Stimulated activated CD4-positive, alpha-beta T cell treated with anti-CD3 and anti-CD28 coated beads, TNF-alpha, amount 100 ng/mL, for 24 hours (primary cell): ENCODE results near the gene MSL1.

Experiments
- DNase-seq, 3 experiments: peaks; one replicate each; pipeline ENCODE4 v3.0.0-alpha.2; 2020; ENCODE audit warnings: low read depth in 3 of 3

MSL1 gene, protein sequence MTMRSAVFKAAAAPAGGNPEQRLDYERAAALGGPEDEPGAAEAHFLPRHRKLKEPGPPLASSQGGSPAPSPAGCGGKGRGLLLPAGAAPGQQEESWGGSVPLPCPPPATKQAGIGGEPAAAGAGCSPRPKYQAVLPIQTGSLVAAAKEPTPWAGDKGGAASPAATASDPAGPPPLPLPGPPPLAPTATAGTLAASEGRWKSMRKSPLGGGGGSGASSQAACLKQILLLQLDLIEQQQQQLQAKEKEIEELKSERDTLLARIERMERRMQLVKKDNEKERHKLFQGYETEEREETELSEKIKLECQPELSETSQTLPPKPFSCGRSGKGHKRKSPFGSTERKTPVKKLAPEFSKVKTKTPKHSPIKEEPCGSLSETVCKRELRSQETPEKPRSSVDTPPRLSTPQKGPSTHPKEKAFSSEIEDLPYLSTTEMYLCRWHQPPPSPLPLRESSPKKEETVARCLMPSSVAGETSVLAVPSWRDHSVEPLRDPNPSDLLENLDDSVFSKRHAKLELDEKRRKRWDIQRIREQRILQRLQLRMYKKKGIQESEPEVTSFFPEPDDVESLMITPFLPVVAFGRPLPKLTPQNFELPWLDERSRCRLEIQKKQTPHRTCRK

DNA sequence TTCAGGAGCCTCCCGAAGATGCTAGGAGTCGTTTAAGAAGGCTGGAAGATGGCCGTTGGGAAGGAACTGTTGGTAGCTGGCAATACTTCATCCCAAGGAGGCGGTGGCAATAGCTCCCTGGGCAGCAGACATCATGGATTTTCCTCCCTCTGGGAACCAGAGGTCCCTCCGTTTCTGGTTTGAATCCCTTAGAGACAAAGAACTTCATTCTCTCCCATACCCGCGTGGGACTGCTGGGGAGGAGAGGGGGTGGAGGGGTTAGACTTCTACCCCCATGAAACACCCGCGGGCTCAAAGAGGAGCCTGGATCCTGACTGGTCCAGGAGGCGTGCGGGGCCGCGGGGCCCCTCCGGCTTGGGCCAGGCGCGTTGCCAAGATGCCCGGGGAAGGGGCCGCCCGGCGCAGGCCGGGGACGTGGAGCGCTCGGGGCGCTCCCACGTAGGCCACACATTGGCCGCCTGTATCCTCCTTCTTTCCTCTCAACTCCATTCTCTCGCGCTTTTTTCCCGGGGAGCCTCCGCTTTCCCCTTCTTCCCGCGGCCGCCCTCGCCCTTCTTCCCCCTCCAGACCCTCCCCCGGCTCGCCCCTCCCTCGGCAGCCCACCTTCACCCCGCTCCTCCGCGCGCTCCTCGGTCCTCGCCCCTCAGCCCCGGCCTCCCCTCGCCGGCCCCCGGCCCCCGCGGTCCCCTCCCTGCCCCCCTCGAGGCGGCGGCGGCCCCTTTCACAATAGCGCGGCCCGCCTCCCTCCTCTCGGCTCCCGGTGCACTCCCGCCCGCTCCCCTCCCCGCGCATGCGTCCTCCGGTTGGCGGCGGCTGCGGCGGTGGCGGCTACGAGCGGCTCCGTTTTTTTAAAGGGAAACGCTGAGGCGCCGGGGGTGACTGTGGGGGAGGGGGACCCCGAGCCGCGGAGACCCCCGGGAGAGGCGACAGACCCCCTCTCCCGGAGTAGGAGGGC lies at the start of gene MSL1:
TSS of gene MSL1 (plus strand) at position 791 of the 955 bp plus-strand sequence. CDS start 642 bp downstream, outside the sequence.
- peak; percentile 75 to 83 (median 75) for DNase-seq

DNA sequence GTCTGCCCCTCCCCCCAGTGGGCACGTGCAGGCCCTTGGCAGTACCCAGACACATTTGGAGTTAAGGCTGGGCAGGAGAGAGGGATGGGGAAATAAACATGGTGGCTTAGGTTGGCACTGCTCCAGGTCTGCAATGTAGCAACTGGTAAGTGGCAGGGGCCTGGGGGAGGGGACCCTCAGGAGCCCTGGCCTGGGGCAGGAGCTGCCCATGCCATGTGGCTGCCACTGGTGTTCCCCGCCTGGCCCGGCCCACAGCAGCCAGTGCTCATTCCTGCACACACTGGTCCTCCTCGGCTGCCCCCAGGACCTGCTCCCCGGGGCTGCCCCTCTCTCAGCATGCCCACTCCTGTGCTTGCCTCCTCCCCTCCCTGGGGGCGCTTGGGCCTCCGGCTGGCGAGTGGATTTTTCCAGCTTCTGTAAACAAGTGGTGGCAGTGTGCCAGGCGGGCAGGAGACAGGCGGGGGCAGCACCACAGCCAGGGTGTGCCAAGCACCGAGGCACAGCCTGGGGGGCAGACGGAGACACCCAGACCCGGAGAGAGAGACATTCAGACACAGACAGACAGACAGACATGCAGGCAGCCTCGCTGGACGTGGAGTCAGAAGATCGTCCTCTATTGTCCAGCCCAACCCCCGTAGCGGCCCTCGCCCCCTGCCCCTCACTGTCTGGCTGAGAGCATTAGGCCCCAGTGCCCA lies 49.6 kb upstream of the MSL1 start:
- DNase-seq: no peak

DNA sequence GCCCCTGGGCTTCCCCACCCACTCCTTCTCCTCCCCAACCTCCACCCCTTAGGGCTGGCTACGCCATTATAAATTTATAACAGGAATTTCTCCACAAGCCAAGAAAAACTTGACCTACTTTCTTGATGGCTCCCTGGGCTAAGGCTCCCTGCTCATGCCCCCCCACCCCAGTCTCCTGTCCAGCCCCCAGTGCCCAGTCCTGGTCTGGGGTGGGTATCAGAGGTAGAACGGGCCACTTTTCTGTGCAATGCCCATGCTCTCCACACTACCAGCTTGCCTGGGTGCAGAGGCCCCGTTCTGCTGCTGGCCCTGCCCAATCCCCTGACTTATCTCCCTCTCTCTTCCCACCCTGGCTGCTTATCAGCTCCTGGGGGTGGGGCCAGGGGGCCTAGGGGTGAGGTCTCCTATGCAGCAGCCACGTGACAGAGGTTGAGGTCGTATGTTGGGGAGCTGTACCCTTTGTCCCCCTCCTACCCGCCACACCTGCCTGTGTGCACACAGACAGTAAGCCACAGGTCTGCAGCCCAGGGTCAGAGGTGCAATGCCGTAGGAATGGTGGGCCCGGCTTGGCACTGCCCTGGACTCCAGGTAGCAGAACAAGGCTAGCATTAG lies 48.9 kb upstream of the MSL1 start:
- no peak for DNase-seq

DNA sequence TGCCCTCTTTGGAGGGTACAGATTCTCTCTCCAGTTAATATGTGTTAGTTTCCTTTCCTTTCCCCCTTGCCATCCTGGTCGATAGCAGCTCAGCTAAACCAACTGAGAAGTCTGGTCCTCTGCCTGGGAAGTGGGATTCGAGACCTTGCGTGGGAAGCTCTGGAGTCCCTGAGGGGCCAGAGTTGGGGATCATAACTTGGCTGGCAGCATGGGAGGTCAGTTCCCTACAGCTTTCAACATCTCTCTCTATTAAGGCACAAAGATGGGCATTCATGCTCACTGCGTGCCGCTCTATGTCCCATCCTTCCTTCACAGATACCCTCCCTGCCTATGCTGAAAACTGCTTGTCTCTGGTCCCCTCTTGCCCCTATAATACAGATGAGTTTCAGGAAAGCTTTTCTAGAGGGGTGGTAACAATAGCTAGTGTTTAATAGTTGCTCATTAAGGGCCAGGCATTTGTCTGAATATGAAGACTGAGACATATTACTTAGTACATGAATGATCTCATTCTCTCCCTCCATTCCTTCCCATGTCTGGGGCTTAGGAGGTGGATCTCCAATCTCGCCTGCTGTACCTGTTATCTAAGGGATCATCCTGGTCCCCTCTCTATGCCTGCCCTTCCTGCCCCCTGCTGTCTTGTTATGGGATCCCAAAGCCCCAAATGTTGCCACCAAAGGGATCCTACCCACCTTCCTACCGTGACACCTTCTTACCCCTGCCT lies 48.2 kb upstream of the MSL1 start:
- DNase-seq: no peak

DNA sequence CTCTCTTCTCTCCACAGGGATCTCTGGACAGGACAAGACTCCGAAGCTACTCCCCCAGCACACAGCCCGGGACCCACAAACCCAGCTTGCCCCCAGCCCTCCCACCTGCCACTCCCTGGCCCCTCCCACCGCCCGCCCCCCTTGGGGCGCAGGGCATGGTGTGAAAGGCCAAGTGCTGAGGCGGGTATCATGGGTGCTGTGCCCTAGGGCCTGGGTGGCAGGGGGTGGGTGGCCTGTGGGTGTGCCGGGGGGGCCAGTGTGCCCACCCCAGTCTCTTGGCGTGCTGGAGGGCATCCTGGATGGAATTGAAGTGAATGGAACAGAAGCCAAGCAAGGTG lies 47.6 kb upstream of the MSL1 start:
- no peak for DNase-seq

DNA sequence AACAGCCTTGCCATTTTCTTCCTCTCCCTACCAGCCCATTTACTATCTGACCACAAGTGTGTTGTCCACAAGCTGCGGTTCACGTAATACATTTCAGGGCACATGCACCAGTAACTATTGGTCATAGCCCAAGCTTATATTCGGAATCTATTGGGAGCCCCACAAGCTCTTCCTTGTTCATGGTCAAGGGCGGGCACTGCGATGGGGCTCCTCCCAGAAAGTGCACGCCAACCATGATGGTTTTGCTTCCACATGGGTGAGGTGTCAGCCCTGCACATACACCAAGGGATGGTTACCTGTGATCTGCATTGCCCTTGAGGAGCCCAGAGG lies 46.9 kb upstream of the MSL1 start:
- no peak for DNase-seq

DNA sequence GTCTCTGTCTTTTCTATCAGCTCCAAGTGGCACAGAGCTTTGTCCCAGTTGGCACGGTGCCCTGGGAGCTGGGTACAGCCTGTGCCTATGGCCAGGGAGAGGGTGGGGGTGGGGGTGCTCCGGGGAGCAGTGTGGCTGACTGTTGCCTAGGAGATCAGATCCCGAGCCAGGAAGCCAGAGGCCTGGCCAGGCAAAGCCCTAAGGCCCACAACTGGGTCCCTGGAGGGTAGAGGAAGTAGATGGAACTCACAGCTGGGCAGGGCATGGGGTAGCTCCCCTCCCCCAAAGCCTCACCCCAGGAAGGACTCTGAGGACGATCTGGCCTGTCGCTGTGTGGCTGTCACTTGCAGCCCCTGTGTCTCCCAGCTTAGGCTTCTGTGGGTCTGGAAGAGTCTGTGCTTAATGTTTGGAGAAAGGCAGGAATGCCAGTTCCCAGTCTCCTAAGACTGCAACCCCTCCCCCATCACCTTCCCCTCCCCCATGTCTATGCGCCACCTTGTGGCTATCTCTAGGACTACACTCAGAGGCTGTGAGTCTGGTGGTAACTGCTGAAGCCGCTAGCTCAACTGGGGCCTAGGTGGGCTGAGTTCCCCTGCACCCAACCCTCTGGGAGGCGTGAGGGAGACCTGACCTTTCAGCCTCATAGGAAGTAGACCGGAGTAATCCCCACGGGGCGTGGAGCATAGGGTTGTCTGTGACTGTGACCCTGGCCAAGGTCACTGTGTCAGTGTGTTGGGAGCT lies 46.4 kb upstream of the MSL1 start:
- DNase-seq: peak; percentile 57 to 63 (median 61)

DNA sequence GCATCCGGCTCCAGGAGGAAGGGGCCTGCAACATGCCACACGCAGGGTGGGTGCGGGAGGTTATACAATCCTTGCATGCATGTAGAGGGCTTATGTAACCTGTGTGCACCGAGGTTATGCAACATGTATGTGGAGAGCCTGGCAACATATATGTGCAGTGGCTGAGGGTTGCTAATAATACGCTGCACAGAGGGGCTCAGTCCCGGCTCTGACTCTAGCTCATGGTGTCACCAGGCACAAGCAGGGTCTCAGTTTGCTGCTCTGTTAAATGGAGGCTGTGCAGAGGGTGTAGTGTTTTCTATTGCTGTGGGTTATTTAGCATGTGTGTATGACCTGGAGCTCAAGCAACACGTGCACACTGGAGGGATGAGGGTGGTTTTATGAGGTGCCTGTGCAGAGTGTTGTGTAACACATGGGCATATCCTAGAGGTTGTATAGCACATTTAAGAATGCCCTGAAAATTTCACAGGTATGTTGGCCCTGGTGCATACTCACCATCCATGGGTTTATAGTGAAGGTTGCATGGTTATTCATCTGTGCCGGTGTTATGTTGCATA lies 45.8 kb upstream of the MSL1 start:
- no peak for DNase-seq

DNA sequence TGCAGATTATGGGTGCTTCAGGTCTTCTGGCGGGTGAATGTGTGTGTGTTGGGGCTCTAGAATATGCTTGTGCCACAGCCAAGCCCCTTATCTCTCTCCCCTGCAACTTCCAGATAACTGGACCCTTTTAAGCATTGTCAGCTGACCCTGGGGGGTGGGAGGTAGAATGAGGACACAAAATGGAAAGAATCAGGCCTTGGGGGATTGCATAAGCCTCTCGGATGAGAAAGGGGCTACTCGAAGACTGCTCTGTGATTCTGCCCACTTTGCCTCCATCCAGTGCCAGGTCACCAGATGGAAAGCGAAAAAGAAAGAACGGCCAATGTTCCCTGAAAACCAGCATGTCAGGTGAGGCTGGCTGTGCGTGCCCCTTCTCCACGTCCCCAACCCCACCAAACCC lies 45.2 kb upstream of the MSL1 start:
- DNase-seq: no peak

DNA sequence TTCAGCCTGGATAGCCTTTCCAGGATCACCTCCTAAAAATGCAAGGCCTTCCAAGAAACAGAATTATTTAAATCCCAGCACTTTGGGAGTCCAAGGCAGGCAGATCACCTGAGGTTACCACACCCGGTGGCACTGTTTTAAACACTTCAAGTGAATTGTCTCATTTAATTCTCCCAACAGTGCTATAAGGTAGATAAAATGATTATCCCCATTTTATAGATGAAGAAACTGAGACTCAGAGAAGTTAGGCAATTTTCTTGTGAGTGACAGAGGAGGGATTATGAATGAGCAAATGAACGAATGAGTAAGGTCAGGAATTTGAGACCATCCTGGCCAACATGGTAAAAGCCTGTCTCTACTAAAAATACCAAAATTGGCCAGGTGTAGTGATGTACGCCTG lies 42.2 kb upstream of the MSL1 start:
- DNase-seq: no peak

DNA sequence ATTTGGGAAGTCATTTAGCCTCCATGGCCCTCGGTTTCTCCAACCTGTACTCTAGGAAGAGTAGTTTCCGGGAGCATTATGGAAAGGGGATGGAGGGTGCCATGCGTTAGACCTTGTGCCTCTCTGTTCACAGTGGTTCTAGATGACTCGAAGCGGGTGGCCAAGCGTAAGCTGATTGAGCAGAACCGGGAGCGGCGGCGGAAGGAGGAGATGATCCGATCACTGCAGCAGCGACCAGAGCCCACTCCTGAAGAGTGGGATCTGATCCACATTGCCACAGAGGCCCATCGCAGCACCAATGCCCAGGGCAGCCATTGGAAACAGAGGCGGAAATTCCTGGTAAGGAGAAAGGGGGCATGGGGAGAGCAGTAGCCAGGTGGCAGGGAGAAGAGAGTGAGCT lies 37.3 kb upstream of the MSL1 start:
- no peak for DNase-seq

DNA sequence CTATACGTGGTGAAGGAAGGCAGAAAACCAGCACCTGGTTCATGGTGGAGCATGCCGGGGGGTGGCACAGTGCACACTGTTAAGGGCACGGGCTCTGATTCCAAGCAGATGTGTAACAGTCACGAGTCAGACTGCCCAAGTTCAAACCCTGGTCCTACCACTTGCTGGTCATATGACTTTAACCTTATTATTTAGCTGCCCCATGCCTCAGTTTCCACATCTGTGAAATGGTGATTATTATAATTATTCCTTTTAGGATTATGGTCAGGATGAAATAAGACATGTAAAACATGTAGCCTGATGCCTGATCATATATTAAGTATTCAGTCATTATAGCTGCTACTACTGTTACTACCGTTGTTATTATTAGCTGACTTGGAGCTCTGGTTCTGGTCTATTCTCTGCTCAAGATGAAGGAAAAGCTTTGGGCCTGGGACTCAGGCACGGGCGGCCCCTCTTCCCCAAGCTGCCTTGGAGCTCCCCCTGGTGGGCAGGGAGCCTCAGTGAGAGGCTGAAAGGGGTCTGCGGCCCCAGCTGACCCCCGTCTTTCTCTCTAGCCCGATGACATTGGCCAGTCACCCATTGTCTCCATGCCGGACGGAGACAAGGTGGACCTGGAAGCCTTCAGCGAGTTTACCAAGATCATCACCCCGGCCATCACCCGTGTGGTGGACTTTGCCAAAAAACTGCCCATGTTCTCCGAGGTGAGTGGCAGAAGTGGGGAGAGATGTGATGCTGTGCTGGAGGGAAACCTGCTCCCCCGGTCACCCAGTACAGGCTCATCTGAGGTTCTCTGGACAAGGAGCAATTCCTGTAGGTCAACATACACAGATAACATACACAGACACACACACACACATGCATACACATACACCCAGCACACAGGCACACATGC lies 35.4 kb upstream of the MSL1 start:
- peak in 1 of 3 experiments; percentile 53 for DNase-seq

DNA sequence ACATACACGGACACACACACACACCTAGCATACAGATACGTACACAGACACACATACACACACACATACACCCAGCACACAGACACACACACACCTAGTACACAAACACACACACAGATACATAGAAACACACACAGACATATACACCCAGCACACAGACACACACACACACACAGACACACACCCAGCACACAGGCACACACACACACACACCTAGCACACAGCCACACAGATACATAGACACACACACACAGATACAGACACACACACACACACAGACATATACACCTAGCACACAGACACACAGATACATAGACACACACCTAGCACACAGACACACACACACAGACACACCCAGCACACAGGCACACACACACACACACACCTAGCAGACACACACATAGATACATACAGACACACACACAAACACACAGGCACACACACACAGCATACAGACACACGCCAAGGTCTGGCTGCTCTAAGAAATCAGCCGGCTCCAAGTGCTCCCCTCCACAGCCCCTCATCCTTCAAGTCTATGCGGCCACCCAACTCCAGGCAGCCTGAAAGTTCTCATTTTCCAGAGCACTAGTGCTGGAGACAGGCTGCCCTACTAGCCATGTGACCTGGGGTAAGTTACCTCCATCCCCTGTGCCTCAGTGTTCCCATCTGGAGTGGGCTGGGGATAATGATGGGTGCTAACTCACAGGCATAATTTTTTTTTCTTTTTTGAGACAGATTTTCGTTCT lies 34.5 kb upstream of the MSL1 start:
- DNase-seq: no peak

DNA sequence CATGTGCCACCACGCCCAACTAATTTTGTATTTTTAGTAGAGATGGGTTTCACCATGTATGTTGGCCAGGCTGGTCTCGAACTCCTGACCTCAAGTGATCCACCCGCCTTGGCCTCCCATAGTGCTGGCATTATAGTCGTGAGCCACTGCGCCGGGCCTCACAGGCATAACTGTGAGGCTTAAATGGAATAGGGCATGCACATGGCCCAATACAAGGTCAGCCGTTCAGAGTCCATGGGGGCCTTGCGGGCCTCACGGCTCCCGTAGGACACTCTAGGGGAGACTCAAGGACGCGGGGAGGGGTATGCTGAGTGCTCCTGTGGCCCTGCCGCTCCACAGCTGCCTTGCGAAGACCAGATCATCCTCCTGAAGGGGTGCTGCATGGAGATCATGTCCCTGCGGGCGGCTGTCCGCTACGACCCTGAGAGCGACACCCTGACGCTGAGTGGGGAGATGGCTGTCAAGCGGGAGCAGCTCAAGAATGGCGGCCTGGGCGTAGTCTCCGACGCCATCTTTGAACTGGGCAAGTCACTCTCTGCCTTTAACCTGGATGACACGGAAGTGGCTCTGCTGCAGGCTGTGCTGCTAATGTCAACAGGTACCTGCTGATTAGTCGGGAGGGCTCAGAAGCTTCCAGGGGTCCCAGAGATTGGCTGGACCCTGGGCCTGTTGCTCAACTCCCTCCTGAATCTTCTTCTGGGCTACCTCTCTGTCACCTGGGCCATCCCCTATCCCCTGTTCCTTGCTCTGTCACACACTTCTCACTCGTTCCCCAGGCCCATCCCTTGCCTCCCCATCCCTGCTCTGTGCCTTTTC lies 33.7 kb upstream of the MSL1 start:
- no peak for DNase-seq

DNA sequence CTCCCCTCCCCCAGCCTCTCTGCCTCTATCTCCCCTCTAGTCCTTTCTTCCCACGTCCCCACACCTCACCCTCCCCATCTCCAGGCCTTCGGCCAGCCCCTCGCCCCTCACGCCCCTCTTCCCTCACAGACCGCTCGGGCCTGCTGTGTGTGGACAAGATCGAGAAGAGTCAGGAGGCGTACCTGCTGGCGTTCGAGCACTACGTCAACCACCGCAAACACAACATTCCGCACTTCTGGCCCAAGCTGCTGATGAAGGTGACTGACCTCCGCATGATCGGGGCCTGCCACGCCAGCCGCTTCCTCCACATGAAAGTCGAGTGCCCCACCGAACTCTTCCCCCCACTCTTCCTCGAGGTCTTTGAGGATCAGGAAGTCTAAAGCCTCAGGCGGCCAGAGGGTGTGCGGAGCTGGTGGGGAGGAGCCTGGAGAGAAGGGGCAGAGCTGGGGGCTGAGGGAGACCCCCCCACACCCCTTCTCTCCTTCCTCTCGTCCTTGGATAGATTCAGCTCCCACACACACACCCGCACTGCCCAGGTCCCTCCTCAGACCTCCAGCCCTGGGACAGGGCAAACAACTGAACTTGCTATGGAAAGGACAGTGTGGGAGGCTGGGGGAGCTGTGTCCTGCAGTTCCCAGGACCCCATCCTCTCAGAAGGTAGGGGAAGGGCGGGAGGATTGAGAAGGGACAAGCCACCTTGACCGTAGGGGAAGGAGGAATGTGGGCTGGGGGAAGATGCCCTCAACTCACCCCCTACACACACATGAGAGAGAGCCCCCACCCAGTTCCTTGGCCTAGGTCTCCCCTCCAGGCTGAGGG lies 32.5 kb upstream of the MSL1 start:
- no peak for DNase-seq
